Omental fat pad (tissue), 4 donors: ENCODE measurements around the gene C1QTNF2. TPM values are rescaled to one million over a fixed set of nuclear protein-coding genes. Genes with fewer than 3 reads are reported as not detected.

Experiments
- ATAC-seq: fragments of 150-250 bp; one replicate; pipeline ENCODE4 v1.9.1; 2016; ENCODE audit warnings: mild to moderate bottlenecking, moderate library complexity; ENCODE audit not compliant: low FRiP score
- DNase-seq: peaks from one replicate; pipeline ENCODE4 v3.0.0-alpha.2; 2019; ENCODE audit warnings: low spot score
- CTCF ChIP-seq, 3 donors: fragments of 450-650 bp; IDR thresholded peaks; one replicate each; pipeline ENCODE4 v1.5.1; 2016 to 2017; ENCODE audit warnings: antibody characterized with exemption in 3 of 3, mild to moderate bottlenecking in 3 of 3, moderate library complexity in 2 of 3
- small RNA-seq: library from RNA; depleted of rRNA; stranded (forward); fragments of <200 nt; gene quantifications from one replicate; pipeline ENCODE3, GENCODE V24; 2016
- total RNA-seq, 4 donors: library from RNA; depleted of rRNA; stranded (reverse); fragments of >200 nt; gene quantifications; one replicate each; pipeline ENCODE4 v1.1.0, GENCODE V29; 2016

Gene C1QTNF2
- total RNA-seq, 4 donors from 2014 or later: 0.19 to 0.47 (median 0.25) TPM; not detected in 1

- no peak for ATAC-seq
- TF ChIP-seq CTCF (IDR thresholded peaks at IDR 0.05): no peak
- no peak for DNase-seq
Measured at GRCh38 chr5:160306696-160307095, 63.7 kb downstream of the C1QTNF2 start.

- no peak for DNase-seq
- ATAC-seq: no peak
Measured at GRCh38 chr5:160305319-160305718, 65.1 kb downstream of the C1QTNF2 start.

GRCh38 chr5:160303690-160304089 is 66.7 kb downstream of the C1QTNF2 start:
- DNase-seq (no peak), ATAC-seq (no peak)
- no peak for TF ChIP-seq CTCF (IDR thresholded peaks at IDR 0.05)

More at GRCh38 chr5:160305319-160305718, 65.1 kb downstream of the C1QTNF2 start:
- no peak for TF ChIP-seq CTCF (IDR thresholded peaks at IDR 0.05)

- no peak for TF ChIP-seq CTCF (IDR thresholded peaks at IDR 0.05)
- no peak for ATAC-seq
- no peak for DNase-seq
Measured at GRCh38 chr5:160298189-160298588, 72.2 kb downstream of the C1QTNF2 start.

- ATAC-seq (no peak), DNase-seq (no peak)
- TF ChIP-seq CTCF (IDR thresholded peaks at IDR 0.05): no peak
Measured at GRCh38 chr5:160297776-160298175, 72.7 kb downstream of the C1QTNF2 start.

Small RNAs within 50 kb of the gene (small RNA-seq; reads per million reads assigned to genes)
- not detected for gene AC112191.3

Other genes starting within 250 kb of the C1QTNF2 start
- not detected for gene FABP6, start 141.1 kb downstream of the C1QTNF2 start, total RNA-seq
- 1 to 10 TPM in 1 of 4 donors, under 1 TPM in 3; 0.24 to 5.4 (median 0.45) TPM for gene CCNJL, start 58.1 kb downstream of the C1QTNF2 start, total RNA-seq
- 1 to 10 TPM in 3 of 4 donors, under 1 TPM in 1; 0.84 to 5.7 (median 2.5) TPM for gene FAM200C, start 29.4 kb upstream of the C1QTNF2 start, total RNA-seq
- gene SLU7, start 48.5 kb upstream of the C1QTNF2 start, total RNA-seq: 10 to 100 TPM; 49.6 to 96.6 (median 64.9) TPM
- 10 to 100 TPM in 1 of 4 donors, 1 to 10 TPM in 3; 2.5 to 13.9 (median 6.1) TPM for gene PTTG1, start 51.2 kb upstream of the C1QTNF2 start, total RNA-seq